ENCODE data around the gene SYNGR2. TPM values are rescaled to one million over a fixed set of nuclear protein-coding genes. Genes with fewer than 3 reads are reported as not detected.

SYNGR2 gene
- total and polyA plus RNA-seq, 2 donors (not counting 1 experiment from before 2014, with no cell fraction given), result 390 to 442 TPM

DNA sequence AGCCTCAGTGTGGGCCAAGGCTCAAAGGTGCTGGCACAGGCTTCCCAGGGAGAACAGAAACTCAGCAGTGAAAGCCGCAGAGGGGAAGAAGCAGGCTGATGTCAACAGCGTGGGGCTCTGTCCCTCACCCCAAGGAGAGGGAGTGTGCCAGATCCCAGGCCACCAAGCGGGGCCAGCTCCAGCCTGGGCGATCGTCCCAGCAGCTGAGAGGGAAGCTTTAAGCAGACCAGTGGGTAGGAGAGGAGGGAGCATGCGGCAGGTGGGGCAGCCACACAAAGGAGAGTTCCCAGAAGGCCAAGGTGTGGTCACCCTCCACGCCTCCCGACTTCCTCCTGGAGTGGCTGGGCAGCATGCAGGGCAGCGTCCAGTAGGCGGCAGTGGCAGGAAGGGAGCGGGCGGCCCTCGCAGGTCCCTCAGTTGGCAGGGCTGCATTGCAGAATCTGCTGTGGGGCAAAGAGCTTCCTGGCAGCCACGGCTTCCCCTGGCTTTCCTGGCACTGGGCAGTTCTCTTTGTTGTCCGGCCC, 6.0 kb downstream of the SYNGR2 start:
- H3K27ac ChIP-seq (ENCODE audit: low read length in 2 of 2), result peak overlapping the region; percentile 74 to 95
- H3K79me2 ChIP-seq (ENCODE audit: control insufficient read depth, insufficient read depth, low read length), result peaks cover 36% of the 10 kb centered on the region
- peaks cover 76 to 79% of the 10 kb centered on the region in 2 donors for H3K4me1 ChIP-seq (ENCODE audit: control insufficient read depth in 2 of 2, insufficient read depth in 2 of 2, low read length in 2 of 2)
- H3K9ac ChIP-seq (ENCODE audit: low read length), result no peak overlapping the region
- intact Hi-C loops (cut with micrococcal nuclease), result no loop called here
- no peaks in the 10 kb centered on the region for H3K9me3 ChIP-seq (ENCODE audit: control extremely low read depth in 1 of 3, control insufficient read depth in 2 of 3, insufficient read depth in 1 of 3, low read length in 2 of 3)
- no peak overlapping the region for H2AFZ ChIP-seq (ENCODE audit: insufficient read depth, low read depth, low read length, poor library complexity, severe bottlenecking)
- Mint-ChIP-seq H3K9me3 (ENCODE audit: insufficient read depth) (no peaks in the 10 kb centered on the region), H3K4me3 (peak overlapping the region; percentile 83), H3K27ac (peak overlapping the region; percentile 89), H3K27me3 (no peaks in the 10 kb centered on the region), H3K4me1 (peaks cover 84% of the 10 kb centered on the region)
- H3K4me3 ChIP-seq (ENCODE audit: control extremely low read depth in 1 of 5, extremely low read depth in 1 of 5, insufficient read depth in 1 of 5, low read depth in 2 of 5, low read length in 4 of 5), result peak overlapping the region in 1 of 5 experiments; percentile 27
- TF ChIP-seq, protein P1, sequence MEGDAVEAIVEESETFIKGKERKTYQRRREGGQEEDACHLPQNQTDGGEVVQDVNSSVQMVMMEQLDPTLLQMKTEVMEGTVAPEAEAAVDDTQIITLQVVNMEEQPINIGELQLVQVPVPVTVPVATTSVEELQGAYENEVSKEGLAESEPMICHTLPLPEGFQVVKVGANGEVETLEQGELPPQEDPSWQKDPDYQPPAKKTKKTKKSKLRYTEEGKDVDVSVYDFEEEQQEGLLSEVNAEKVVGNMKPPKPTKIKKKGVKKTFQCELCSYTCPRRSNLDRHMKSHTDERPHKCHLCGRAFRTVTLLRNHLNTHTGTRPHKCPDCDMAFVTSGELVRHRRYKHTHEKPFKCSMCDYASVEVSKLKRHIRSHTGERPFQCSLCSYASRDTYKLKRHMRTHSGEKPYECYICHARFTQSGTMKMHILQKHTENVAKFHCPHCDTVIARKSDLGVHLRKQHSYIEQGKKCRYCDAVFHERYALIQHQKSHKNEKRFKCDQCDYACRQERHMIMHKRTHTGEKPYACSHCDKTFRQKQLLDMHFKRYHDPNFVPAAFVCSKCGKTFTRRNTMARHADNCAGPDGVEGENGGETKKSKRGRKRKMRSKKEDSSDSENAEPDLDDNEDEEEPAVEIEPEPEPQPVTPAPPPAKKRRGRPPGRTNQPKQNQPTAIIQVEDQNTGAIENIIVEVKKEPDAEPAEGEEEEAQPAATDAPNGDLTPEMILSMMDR (IDR thresholded peaks at IDR 0.05), result no peak
- TF ChIP-seq EZH2 (IDR thresholded peaks at IDR 0.05; ENCODE audit: borderline replicate concordance, insufficient read depth, low read depth, low read length, poor library complexity, severe bottlenecking), result no peak
- DNase-seq, result peak; percentile 69
- POLR2A ChIA-PET, result interaction anchor here (0.5 to 19.6 kb wide), 5 partner anchors 8 to 1693 kb away, joined by 3 to 432 read pairs (median 5); partner anchors contain the start of genes TMC6 and TMC8
- peak; percentile 8 for ATAC-seq (ENCODE audit: low read depth)
- peaks cover 0 to 47% of the 10 kb centered on the region in 2 experiments for H3K36me3 ChIP-seq (replicated peaks in 1 of 2; ENCODE audit: control extremely low read depth in 1 of 2, control insufficient read depth in 1 of 2, extremely low read depth in 1 of 2, insufficient read depth in 2 of 2, low read length in 1 of 2)
- CTCF ChIA-PET, result interaction anchor here (1.0 to 19.2 kb wide), 10 partner anchors 8 to 67 kb away, joined by 3 to 357 read pairs (median 12); partner anchors contain the start of genes AFMID, TK1, TMC6 and TMC8
- WGBS (ENCODE audit: insufficient coverage), result 70% methylated on average over 14 of the region's 15 CpGs
- H4K20me1 ChIP-seq (ENCODE audit: control insufficient read depth, insufficient read depth, low read length, poor library complexity, severe bottlenecking), result peaks cover 18% of the 10 kb centered on the region
- H3K4me2 ChIP-seq (replicated peaks; ENCODE audit: low read depth, low read length, poor library complexity, severe bottlenecking), result peak overlapping the region; percentile 73
- no peaks in the 10 kb centered on the region for H3K27me3 ChIP-seq (replicated peaks in 1 of 4; ENCODE audit: control extremely low read depth in 1 of 4, control insufficient read depth in 3 of 4, insufficient read depth in 4 of 4, low read length in 3 of 4)

Data from B cell (primary cell).